ENCODE measurements around the gene MLXIP.

DNA sequence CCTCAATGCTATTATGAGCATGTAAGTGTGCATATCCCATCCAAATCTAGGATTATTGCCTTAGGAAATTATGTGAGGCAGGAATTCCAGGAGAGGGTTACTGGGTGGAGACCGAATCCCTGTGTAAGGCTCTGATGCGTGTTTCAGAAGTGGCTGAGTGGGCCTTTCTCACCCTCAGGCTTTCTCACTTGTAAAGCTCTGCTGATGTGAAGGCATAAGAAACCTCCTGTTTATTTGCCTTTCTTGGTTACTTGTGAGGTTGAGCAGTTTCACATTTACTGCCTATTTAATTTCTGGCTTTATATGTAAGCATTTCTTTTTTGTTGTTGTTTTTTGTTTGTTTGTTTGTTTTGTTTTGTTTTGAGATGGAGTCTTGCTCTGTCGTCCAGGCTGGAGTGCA, 84.4 kb downstream of the MLXIP start:
- TF ChIP-seq, protein P1, sequence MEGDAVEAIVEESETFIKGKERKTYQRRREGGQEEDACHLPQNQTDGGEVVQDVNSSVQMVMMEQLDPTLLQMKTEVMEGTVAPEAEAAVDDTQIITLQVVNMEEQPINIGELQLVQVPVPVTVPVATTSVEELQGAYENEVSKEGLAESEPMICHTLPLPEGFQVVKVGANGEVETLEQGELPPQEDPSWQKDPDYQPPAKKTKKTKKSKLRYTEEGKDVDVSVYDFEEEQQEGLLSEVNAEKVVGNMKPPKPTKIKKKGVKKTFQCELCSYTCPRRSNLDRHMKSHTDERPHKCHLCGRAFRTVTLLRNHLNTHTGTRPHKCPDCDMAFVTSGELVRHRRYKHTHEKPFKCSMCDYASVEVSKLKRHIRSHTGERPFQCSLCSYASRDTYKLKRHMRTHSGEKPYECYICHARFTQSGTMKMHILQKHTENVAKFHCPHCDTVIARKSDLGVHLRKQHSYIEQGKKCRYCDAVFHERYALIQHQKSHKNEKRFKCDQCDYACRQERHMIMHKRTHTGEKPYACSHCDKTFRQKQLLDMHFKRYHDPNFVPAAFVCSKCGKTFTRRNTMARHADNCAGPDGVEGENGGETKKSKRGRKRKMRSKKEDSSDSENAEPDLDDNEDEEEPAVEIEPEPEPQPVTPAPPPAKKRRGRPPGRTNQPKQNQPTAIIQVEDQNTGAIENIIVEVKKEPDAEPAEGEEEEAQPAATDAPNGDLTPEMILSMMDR (conservative IDR thresholded peaks at IDR 0.05; ENCODE audit: low read depth, low read length), result no peak
- no peak for TF ChIP-seq EZH2 (IDR thresholded peaks at IDR 0.05; ENCODE audit: low read length, unreplicated experiment)

Measured in PC-3 (cell line).